ENCODE results near the gene TLE4.

The TLE4 gene

DNA sequence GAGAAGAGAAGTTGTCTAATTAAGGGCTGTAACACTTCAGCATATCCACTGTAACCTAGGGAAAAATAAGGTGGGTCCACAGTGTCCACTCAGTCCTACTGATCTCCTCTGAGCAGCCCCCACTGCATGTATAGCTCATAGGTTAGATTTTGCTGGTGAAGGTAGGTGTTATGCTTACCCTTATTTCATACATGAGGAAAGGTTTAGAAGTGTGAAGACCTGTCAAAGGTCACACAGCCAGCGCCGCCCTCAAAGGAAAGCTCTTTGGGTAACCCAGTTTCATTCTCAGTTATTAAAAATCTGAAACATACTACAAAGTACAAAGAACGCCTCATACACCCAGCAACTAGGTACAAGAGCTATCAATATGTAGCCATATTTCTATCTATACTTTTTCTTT lies 87.2 kb downstream of the TLE4 start:
- TF ChIP-seq, protein P1, sequence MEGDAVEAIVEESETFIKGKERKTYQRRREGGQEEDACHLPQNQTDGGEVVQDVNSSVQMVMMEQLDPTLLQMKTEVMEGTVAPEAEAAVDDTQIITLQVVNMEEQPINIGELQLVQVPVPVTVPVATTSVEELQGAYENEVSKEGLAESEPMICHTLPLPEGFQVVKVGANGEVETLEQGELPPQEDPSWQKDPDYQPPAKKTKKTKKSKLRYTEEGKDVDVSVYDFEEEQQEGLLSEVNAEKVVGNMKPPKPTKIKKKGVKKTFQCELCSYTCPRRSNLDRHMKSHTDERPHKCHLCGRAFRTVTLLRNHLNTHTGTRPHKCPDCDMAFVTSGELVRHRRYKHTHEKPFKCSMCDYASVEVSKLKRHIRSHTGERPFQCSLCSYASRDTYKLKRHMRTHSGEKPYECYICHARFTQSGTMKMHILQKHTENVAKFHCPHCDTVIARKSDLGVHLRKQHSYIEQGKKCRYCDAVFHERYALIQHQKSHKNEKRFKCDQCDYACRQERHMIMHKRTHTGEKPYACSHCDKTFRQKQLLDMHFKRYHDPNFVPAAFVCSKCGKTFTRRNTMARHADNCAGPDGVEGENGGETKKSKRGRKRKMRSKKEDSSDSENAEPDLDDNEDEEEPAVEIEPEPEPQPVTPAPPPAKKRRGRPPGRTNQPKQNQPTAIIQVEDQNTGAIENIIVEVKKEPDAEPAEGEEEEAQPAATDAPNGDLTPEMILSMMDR (IDR thresholded peaks at IDR 0.05) = no peak
- Mint-ChIP-seq H3K27me3 (ENCODE audit: low read depth, poor library complexity) (no peaks in the 10 kb centered on the region), H3K4me1 (peaks cover 82% of the 10 kb centered on the region), H3K36me3 (ENCODE audit: low read depth) (peaks cover 46% of the 10 kb centered on the region), H3K27ac (peak overlapping the region; percentile 27), H3K4me3 (no peak overlapping the region), H3K9me3 (no peaks in the 10 kb centered on the region)
- DNase-seq = no peak

GRCh38 chr9:79660615-79661014 lies 88.8 kb downstream of the TLE4 start:
- peaks cover 29% of the 10 kb centered on the region for H3K36me3 Mint-ChIP-seq (ENCODE audit: low read depth)
- no peaks in the 10 kb centered on the region for H3K9me3 Mint-ChIP-seq
- TF ChIP-seq, protein P1 (IDR thresholded peaks at IDR 0.05) = no peak
- H3K27me3 Mint-ChIP-seq (ENCODE audit: low read depth, poor library complexity) = peaks cover 3% of the 10 kb centered on the region
- H3K4me3 Mint-ChIP-seq = peak overlapping the region; percentile 25
- peak; percentile 30 for DNase-seq
- peaks cover 99% of the 10 kb centered on the region for H3K4me1 Mint-ChIP-seq
- peak overlapping the region; percentile 55 for H3K27ac Mint-ChIP-seq

GRCh38 chr9:79661279-79661678 lies 89.5 kb downstream of the TLE4 start:
- Mint-ChIP-seq H3K9me3 (no peaks in the 10 kb centered on the region), H3K27me3 (ENCODE audit: low read depth, poor library complexity) (peaks cover 3% of the 10 kb centered on the region), H3K27ac (no peak overlapping the region), H3K4me1 (peaks cover 99% of the 10 kb centered on the region), H3K36me3 (ENCODE audit: low read depth) (peaks cover 28% of the 10 kb centered on the region), H3K4me3 (no peak overlapping the region)
- TF ChIP-seq, protein P1 (IDR thresholded peaks at IDR 0.05) = no peak
- no peak for DNase-seq

DNA sequence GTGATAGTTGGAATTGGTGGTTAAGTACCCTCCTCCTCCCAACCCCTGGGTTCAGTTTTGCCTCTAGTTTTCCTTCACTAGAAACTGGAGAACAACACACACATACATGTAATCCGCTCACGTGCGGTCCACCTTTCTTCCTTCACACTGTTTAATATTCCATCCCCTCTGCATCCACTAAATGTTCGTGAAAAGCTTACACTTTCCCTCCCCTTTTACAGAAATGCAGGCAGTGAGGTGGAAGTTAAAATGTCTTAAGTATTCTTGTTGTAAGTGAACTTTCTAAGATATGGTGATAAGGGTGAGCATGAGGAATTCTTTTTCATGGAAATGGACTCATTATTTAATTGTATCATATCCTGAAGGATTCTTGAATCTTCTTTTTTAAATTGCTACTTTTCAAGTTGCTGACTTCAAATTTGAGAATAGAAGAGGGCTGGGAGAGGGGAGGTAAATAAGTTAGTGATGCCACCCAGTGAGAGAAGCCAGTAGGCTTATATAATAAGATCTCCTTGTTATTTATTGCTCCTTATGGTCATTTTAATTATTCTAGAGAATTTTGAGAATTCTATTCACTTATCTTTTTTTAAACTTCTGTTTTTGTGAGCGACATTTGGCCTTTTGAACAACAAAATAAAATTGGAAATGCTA lies 90.2 kb downstream of the TLE4 start:
- H3K4me1 Mint-ChIP-seq = peaks cover 96% of the 10 kb centered on the region
- TF ChIP-seq, protein P1 (IDR thresholded peaks at IDR 0.05) = no peak
- H3K27me3 Mint-ChIP-seq (ENCODE audit: low read depth, poor library complexity) = peaks cover 3% of the 10 kb centered on the region
- peak overlapping the region; percentile 75 for H3K4me3 Mint-ChIP-seq
- H3K27ac Mint-ChIP-seq = peak overlapping the region; percentile 99
- peaks cover 21% of the 10 kb centered on the region for H3K36me3 Mint-ChIP-seq (ENCODE audit: low read depth)
- DNase-seq = no peak
- H3K9me3 Mint-ChIP-seq = no peaks in the 10 kb centered on the region

DNA sequence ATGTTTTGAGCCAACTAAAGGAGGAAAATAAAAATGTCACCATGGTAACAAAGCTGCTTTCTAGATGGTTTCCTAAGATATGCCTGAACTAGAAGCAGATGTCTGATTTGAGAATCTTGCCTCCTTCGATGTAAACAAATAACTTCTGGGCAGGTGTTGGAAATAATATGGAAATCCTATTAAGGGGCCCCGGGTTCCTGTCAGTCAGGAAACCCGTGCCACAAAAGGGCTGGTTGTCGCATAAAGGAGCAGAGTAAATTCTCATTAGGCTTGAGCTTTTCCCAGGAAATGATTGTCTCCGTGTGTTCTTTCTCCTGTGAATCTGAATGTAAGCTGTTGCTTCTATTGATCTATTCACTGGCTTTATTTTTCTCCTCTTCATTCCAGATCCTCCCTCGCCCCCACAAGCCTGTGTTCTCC lies 90.8 kb downstream of the TLE4 start:
- Mint-ChIP-seq H3K4me3 (peak overlapping the region; percentile 75), H3K27ac (peak overlapping the region; percentile 99), H3K27me3 (ENCODE audit: low read depth, poor library complexity) (peaks cover 3% of the 10 kb centered on the region), H3K9me3 (no peaks in the 10 kb centered on the region), H3K36me3 (ENCODE audit: low read depth) (peaks cover 19% of the 10 kb centered on the region), H3K4me1 (peaks cover 96% of the 10 kb centered on the region)
- TF ChIP-seq, protein P1 (IDR thresholded peaks at IDR 0.05) = no peak
- DNase-seq = peak; percentile 8

- Mint-ChIP-seq H3K4me1 (peaks cover 96% of the 10 kb centered on the region), H3K27me3 (ENCODE audit: low read depth, poor library complexity) (peaks cover 3% of the 10 kb centered on the region), H3K27ac (peak overlapping the region; percentile 20), H3K9me3 (no peaks in the 10 kb centered on the region), H3K4me3 (peak overlapping the region; percentile 69), H3K36me3 (ENCODE audit: low read depth) (peaks cover 25% of the 10 kb centered on the region)
- DNase-seq = no peak
- TF ChIP-seq, protein P1 (IDR thresholded peaks at IDR 0.05) = no peak
Measured at GRCh38 chr9:79663300-79663699, 91.5 kb downstream of the TLE4 start.

Measured in nephron progenitor cell (in vitro differentiated cells).